CD4-positive, CD25-positive, alpha-beta regulatory T cell (primary cell): ENCODE measurements around the gene MED12L. TPM values are rescaled to one million over a fixed set of nuclear protein-coding genes. Genes with fewer than 3 reads are reported as not detected.

Experiments used
- ATAC-seq, 2 donors: fragments of 150-1000 bp; cut with Tn5 transposase; one replicate each; pipeline ENCODE4 v1.10.0; 2021; ENCODE audit warnings: low read depth in 2 of 2, moderate number of reproducible peaks in 2 of 2, moderate library complexity in 1 of 2
- DNase-seq, 3 donors: peaks; one replicate each; pipeline versions ENCODE4 v3.0.0 to v3.0.0-alpha.2; 2012 to 2022; ENCODE audit warnings: mixed read lengths in 1 of 3
- H3K27ac ChIP-seq: one replicate; pipeline ENCODE4 v1.7.0; 2013; ENCODE audit warnings: mild to moderate bottlenecking, low read length; ENCODE audit not compliant: insufficient read depth, poor library complexity, severe bottlenecking
- H3K27me3 ChIP-seq: one replicate; pipeline ENCODE4 v1.7.0; 2013; ENCODE audit warnings: low read length; ENCODE audit not compliant: control insufficient read depth, insufficient read depth
- H3K36me3 ChIP-seq: one replicate; pipeline ENCODE4 v1.7.0; 2013; ENCODE audit warnings: mild to moderate bottlenecking, low read length, moderate library complexity; ENCODE audit not compliant: control insufficient read depth, insufficient read depth
- H3K4me1 ChIP-seq: 2 replicates; pipeline ENCODE4 v1.7.0; 2013; ENCODE audit warnings: mild to moderate bottlenecking, low read length; ENCODE audit not compliant: insufficient read depth, control insufficient read depth, poor library complexity, severe bottlenecking
- H3K4me3 ChIP-seq: one replicate; pipeline ENCODE4 v1.7.0; 2013; ENCODE audit warnings: low read depth, mild to moderate bottlenecking, low read length, moderate library complexity
- H3K9me3 ChIP-seq, 2 experiments: 1 replicate in 1 of 2; 2 replicates in 1 of 2; pipeline ENCODE4 v1.7.0; 2013; ENCODE audit warnings: low read length in 2 of 2, mild to moderate bottlenecking in 1 of 2, moderate library complexity in 1 of 2; ENCODE audit not compliant: control insufficient read depth in 2 of 2
- H3K27ac Mint-ChIP-seq, 3 donors: one replicate each; pipeline ENCODE4 v1.8.0; 2020 to 2022; ENCODE audit warnings: mild to moderate bottlenecking in 3 of 3, mixed read lengths in 3 of 3, moderate library complexity in 2 of 3
- H3K27me3 Mint-ChIP-seq: one replicate; pipeline ENCODE4 v1.8.0; 2022; ENCODE audit warnings: mild to moderate bottlenecking, mixed read lengths
- H3K36me3 Mint-ChIP-seq: one replicate; pipeline ENCODE4 v1.8.0; 2020; ENCODE audit warnings: mixed read lengths
- H3K4me1 Mint-ChIP-seq, 4 donors: one replicate each; pipeline ENCODE4 v1.8.0; 2020 to 2022; ENCODE audit warnings: mixed read lengths in 4 of 4, mild to moderate bottlenecking in 1 of 4
- H3K4me3 Mint-ChIP-seq, 4 donors: one replicate each; pipeline ENCODE4 v1.8.0; 2020 to 2022; ENCODE audit warnings: mild to moderate bottlenecking in 4 of 4, mixed read lengths in 4 of 4, moderate library complexity in 3 of 4
- H3K9me3 Mint-ChIP-seq, 7 donors: one replicate each; pipeline ENCODE4 v1.8.0; 2020 to 2022; ENCODE audit warnings: mixed read lengths in 7 of 7, mild to moderate bottlenecking in 3 of 7, moderate library complexity in 2 of 7
- polyA plus RNA-seq, 4 donors: library from polyadenylated mRNA; unstranded; fragments of 300-500 nt; fragmentation: Illumina TruSeq; gene quantifications; one replicate each; pipeline ENCODE4 v1.2.3, GENCODE V29; 2021
- total RNA-seq: library from RNA; stranded (reverse); gene quantifications from one replicate; pipeline ENCODE4 v1.2.3, GENCODE V29; 2022

The MED12L gene
- total and polyA plus RNA-seq, 5 donors from 2014 or later, result 2.7 TPM; not detected in 4

DNA sequence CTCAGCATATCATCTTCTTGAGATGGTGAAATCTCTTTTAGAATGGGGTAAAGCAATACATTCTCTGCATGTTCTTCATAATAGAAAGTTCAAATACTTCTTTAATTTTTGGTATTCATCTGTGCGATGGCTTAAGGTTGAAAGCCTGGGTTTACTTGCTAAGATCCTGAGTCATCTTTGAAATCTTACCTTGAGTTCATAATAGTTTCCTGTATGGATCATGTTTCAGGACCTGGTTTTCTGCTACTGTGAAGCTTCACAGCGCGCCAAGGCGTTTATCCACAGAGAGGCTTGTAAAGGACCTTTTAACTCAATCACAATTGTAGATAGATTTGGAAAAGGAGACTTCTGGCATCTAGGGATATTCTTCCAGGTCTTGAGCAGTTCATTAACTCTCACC, 39.0 kb downstream of the MED12L start:
- no peak overlapping the region for H3K27ac Mint-ChIP-seq
- DNase-seq (no peak), ATAC-seq (no peak)
- H3K27me3 Mint-ChIP-seq, result peaks cover 26% of the 10 kb centered on the region
- H3K4me1 ChIP-seq, result no peaks in the 10 kb centered on the region
- H3K4me3 ChIP-seq, result no peak overlapping the region
- H3K36me3 Mint-ChIP-seq, result no peaks in the 10 kb centered on the region
- H3K4me3 Mint-ChIP-seq, result no peak overlapping the region
- no peaks in the 10 kb centered on the region for H3K4me1 Mint-ChIP-seq
- H3K27me3 ChIP-seq, result peaks cover 2% of the 10 kb centered on the region
- H3K9me3 Mint-ChIP-seq, result no peaks in the 10 kb centered on the region
- no peak overlapping the region for H3K27ac ChIP-seq
- no peaks in the 10 kb centered on the region for H3K36me3 ChIP-seq
- no peaks in the 10 kb centered on the region for H3K9me3 ChIP-seq

DNA sequence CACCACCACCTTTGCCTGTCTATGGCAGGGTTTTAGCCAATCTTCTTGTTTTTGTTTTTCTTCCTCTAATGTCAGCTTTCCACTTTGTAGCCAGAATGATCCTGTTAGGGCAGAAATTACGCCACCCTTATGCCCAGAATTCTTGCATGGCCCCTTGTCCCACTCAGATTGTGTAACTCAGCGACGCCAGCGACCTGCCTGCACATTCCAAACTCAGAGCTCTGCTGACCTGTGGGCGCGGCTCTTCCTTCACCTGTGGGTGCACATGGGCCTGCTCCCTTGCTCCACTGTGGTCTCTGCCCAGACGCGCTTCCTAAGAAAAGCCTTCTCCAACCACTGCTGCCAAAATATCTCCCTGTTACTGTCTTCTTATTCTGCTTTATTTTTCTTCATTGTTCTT, 45.0 kb downstream of the MED12L start:
- DNase-seq, result no peak
- peaks cover 0 to 7% (median 4%) of the 10 kb centered on the region in 4 donors for H3K4me1 Mint-ChIP-seq

DNA sequence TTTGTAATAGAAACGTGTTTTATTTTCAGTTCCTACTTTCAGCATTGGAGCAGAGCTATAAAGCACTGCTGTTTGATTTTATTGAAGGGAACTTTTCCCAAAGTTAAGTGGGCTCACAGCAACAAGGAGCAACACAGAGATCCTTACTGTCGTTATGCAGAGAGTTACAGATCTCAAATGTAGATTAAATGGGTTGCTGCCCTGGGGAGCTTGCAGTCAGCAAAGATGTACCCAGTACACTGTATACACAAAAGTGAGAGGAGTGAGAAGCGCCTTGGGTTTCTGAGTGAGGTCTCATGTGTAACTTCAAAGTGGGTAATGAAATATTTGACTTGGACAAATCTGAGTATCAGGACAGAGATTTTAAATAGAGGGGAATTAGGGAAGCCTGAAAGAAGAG, 47.7 kb downstream of the MED12L start:
- H3K27me3 Mint-ChIP-seq, result peaks cover 18% of the 10 kb centered on the region
- no peak overlapping the region for H3K27ac ChIP-seq
- H3K4me3 Mint-ChIP-seq, result no peak overlapping the region
- peaks cover 0 to 14% (median 13%) of the 10 kb centered on the region in 4 donors for H3K4me1 Mint-ChIP-seq
- DNase-seq (no peak), ATAC-seq (no peak)
- no peaks in the 10 kb centered on the region for H3K9me3 ChIP-seq
- H3K4me3 ChIP-seq, result no peak overlapping the region
- peaks cover 4% of the 10 kb centered on the region for H3K27me3 ChIP-seq
- no peaks in the 10 kb centered on the region for H3K36me3 ChIP-seq
- no peaks in the 10 kb centered on the region for H3K36me3 Mint-ChIP-seq
- no peak overlapping the region for H3K27ac Mint-ChIP-seq
- H3K9me3 Mint-ChIP-seq, result no peaks in the 10 kb centered on the region
- H3K4me1 ChIP-seq, result peaks cover 9% of the 10 kb centered on the region

More for the DNA sequence above, 45.0 kb downstream of the MED12L start:
- peaks cover 4% of the 10 kb centered on the region for H3K27me3 ChIP-seq
- H3K27ac Mint-ChIP-seq, result no peak overlapping the region
- no peak overlapping the region for H3K4me3 Mint-ChIP-seq
- H3K9me3 ChIP-seq, result no peaks in the 10 kb centered on the region
- no peaks in the 10 kb centered on the region for H3K36me3 Mint-ChIP-seq
- no peak overlapping the region for H3K27ac ChIP-seq
- no peaks in the 10 kb centered on the region for H3K9me3 Mint-ChIP-seq
- no peak for ATAC-seq
- H3K27me3 Mint-ChIP-seq, result peaks cover 10% of the 10 kb centered on the region
- H3K4me1 ChIP-seq, result peaks cover 1% of the 10 kb centered on the region
- H3K36me3 ChIP-seq, result no peaks in the 10 kb centered on the region
- no peak overlapping the region for H3K4me3 ChIP-seq

DNA sequence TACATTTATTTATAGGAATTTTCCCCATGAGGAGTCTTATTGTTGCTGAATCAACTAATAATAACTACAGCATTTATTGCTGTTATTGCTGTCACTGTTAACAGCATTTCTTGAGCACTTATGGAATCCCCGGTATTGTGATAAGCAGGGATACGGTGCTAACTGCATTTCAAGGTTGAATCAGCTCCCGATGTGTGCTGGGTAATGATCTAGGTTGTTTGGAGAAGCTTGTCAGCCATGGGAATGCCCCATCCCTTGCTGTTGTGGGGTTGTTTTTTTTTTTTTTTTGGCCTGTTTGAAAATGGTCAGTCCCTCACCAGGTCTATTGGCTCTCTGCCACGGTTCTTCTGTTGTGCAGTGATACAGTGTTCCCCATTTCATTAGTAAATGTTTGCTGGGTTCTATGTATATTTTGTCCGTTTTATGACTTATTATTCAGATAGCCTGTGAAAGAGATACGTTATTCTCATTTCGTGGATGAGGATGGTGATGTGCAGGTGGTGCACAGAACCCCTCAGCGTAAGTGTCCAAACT, 48.5 kb downstream of the MED12L start:
- Histone ChIP-seq H3K27ac (no peak overlapping the region), H3K36me3 (no peaks in the 10 kb centered on the region), H3K9me3 (no peaks in the 10 kb centered on the region), H3K4me3 (no peak overlapping the region), H3K4me1 (peaks cover 9% of the 10 kb centered on the region), H3K27me3 (peaks cover 2% of the 10 kb centered on the region)
- Mint-ChIP-seq H3K9me3 (peaks cover 0 to under 1% (median 0%) of the 10 kb centered on the region in 7 donors), H3K27ac (no peak overlapping the region), H3K4me3 (no peak overlapping the region), H3K27me3 (peaks cover 18% of the 10 kb centered on the region), H3K36me3 (no peaks in the 10 kb centered on the region), H3K4me1 (peaks cover 0 to 14% (median 13%) of the 10 kb centered on the region in 4 donors)
- ATAC-seq (no peak), DNase-seq (no peak)

DNA sequence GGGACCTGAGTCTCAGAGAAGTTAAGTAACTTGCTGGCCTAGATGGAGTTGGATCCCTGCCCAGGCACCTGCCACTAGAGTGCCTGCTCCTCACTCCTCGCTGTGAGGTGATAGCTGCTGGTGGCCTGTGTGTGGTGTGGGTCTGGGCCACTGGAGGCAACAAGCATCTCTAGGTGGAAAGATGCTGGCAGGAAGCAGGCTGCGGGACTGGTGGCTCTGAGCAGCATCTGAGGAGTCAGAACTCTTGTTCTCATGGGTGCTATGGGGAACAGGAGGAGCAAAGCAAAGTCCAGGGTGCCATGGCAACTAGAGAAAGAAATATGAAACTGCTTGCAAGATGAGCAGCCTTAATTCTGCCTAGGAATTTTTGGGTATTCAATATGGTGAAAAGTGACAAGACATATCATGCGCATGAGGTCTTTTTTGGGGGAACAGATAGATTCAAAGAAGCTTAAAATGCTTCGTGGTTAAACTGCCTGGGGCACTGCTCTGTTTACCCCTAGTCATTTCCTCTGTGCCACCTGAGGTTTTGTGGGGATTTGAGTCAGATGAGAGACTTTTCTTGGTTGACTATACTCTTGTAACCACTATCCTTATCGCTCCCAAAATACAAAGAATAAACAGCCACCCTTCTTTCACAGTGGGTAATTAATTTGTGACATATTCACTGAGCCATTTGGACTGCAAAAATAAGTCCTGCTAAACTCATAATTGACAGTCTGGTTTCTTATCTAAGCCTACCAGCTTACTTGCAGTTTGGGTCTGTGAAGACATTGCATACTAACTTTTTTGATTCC, 50.3 kb downstream of the MED12L start:
- Mint-ChIP-seq H3K27ac (peak overlapping the region in 1 of 3 donors; percentile 46), H3K36me3 (no peaks in the 10 kb centered on the region), H3K9me3 (peaks cover 0 to 2% (median 0%) of the 10 kb centered on the region in 7 donors), H3K4me3 (no peak overlapping the region), H3K4me1 (peaks cover 0 to 17% (median 14%) of the 10 kb centered on the region in 4 donors), H3K27me3 (peaks cover 18% of the 10 kb centered on the region)
- peak; percentile 34 to 66 for ATAC-seq
- peaks cover 9% of the 10 kb centered on the region for H3K4me1 ChIP-seq
- H3K9me3 ChIP-seq, result no peaks in the 10 kb centered on the region
- peak overlapping the region; percentile 29 for H3K4me3 ChIP-seq
- H3K27ac ChIP-seq, result no peak overlapping the region
- DNase-seq, result peak in 1 of 3 donors; percentile 66
- H3K27me3 ChIP-seq, result no peaks in the 10 kb centered on the region
- H3K36me3 ChIP-seq, result no peaks in the 10 kb centered on the region

DNA sequence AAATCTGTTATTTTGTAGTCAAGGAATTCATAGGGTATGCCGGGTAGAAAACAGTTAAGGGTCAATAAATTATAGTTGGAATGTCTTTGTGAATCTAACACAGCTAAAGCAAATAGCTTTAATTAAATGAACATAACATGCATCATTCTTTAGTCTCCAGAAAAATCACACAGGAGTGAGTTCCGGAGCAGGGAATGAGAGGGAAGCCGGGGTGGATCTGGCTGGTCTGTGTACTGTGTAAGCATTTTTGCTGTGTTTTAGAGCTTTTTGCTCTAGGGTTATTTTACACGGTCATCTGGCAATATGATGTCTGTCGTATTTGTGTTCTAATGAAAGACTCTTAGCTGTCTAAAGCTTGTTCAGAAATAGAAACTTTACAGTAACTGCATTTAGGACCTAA, 57.5 kb downstream of the MED12L start:
- Histone ChIP-seq H3K27me3 (peaks cover 13% of the 10 kb centered on the region), H3K4me1 (peaks cover 4% of the 10 kb centered on the region), H3K4me3 (no peak overlapping the region), H3K9me3 (no peaks in the 10 kb centered on the region), H3K36me3 (no peaks in the 10 kb centered on the region), H3K27ac (no peak overlapping the region)
- no peaks in the 10 kb centered on the region for H3K36me3 Mint-ChIP-seq
- H3K4me1 Mint-ChIP-seq, result peaks cover 0 to 4% (median 1%) of the 10 kb centered on the region in 4 donors
- ATAC-seq, result no peak
- no peak overlapping the region for H3K27ac Mint-ChIP-seq
- no peak for DNase-seq
- H3K27me3 Mint-ChIP-seq, result peaks cover 18% of the 10 kb centered on the region
- peaks cover 0 to 4% (median 0%) of the 10 kb centered on the region in 7 donors for H3K9me3 Mint-ChIP-seq
- H3K4me3 Mint-ChIP-seq, result no peak overlapping the region

DNA sequence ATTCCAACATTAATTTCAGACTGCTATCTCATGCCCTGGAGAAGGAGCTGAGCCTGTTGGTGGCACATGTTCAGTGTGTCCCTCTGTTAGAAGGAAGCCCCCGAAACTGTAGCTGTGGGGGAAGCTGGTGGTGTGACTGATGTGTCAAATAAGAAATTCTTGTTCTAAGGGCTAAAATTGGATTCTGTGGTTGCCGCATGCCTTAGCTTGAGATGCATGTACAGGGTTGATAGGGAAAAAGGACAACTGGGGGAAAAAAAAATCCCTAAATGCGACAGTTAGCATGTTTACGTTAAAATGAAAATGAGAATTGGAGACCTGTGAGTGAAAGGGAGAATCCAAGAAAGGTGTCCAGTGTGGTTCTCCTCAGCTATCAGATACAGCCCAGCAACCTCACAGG, 58.6 kb downstream of the MED12L start:
- Mint-ChIP-seq H3K4me3 (no peak overlapping the region), H3K36me3 (no peaks in the 10 kb centered on the region), H3K9me3 (peaks cover 0 to 3% (median 0%) of the 10 kb centered on the region in 7 donors), H3K27me3 (peaks cover 27% of the 10 kb centered on the region), H3K27ac (no peak overlapping the region), H3K4me1 (peaks cover 0 to 4% (median 1%) of the 10 kb centered on the region in 4 donors)
- H3K27ac ChIP-seq, result no peak overlapping the region
- no peak overlapping the region for H3K4me3 ChIP-seq
- peaks cover 4% of the 10 kb centered on the region for H3K4me1 ChIP-seq
- peaks cover 17% of the 10 kb centered on the region for H3K27me3 ChIP-seq
- no peaks in the 10 kb centered on the region for H3K9me3 ChIP-seq
- no peaks in the 10 kb centered on the region for H3K36me3 ChIP-seq
- DNase-seq (no peak), ATAC-seq (no peak)
